ENCODE measurements around the gene CCND3. TPM values are rescaled to one million over a fixed set of nuclear protein-coding genes. Genes with fewer than 3 reads are reported as not detected.
"Not testable (repeated sequence)": the region's sequence is repeated elsewhere in the genome, so short reads cannot be mapped to it uniquely, and the experiment has no call there.

Gene CCND3
- total RNA-seq, 1 donor from 2014 or later: 14.7 TPM

GRCh38 chr6:41954668-41955067 lies 13.1 kb upstream of the CCND3 start:
- no peak for DNase-seq (ENCODE audit: low spot score)
- no peak for ATAC-seq

GRCh38 chr6:41947581-41948220 lies 6.1 kb upstream of the CCND3 start:
- ATAC-seq: no peak

GRCh38 chr6:41943456-41943855 lies 1.8 kb upstream of the CCND3 start:
- no peak for DNase-seq (ENCODE audit: low spot score)

More at GRCh38 chr6:41947581-41948220, 6.1 kb upstream of the CCND3 start:
- no peak for DNase-seq (ENCODE audit: low spot score)

GRCh38 chr6:41942882-41943281 lies 1.3 kb upstream of the CCND3 start:
- not testable (repeated sequence) for ATAC-seq; DNase-seq (ENCODE audit: low spot score)

More at GRCh38 chr6:41943456-41943855, 1.8 kb upstream of the CCND3 start:
- ATAC-seq: no peak

- ATAC-seq (no peak), DNase-seq (ENCODE audit: low spot score) (no peak)
Measured at GRCh38 chr6:41942067-41942851, 651 bp upstream of the CCND3 start.

GRCh38 chr6:41940759-41941279 lies 789 bp downstream of the CCND3 start:
- peak; percentile 65 for DNase-seq (ENCODE audit: low spot score)

GRCh38 chr6:41939848-41940758 lies 1.5 kb downstream of the CCND3 start:
- ATAC-seq (no peak), DNase-seq (ENCODE audit: low spot score) (no peak)

More at GRCh38 chr6:41940759-41941279, 789 bp downstream of the CCND3 start:
- peak; percentile 10 for ATAC-seq

GRCh38 chr6:41939176-41939847 lies 2.3 kb downstream of the CCND3 start:
- DNase-seq (ENCODE audit: low spot score): peak; percentile 56
- ATAC-seq: no peak

GRCh38 chr6:41938590-41939175 lies 2.9 kb downstream of the CCND3 start:
- no peak for ATAC-seq
- no peak for DNase-seq (ENCODE audit: low spot score)

- DNase-seq (ENCODE audit: low spot score) (no peak), ATAC-seq (no peak)
Measured at GRCh38 chr6:41937861-41938574, 3.6 kb downstream of the CCND3 start.

GRCh38 chr6:41937472-41937860 lies 4.1 kb downstream of the CCND3 start:
- DNase-seq (ENCODE audit: low spot score): no peak
- ATAC-seq: no peak

- DNase-seq (ENCODE audit: low spot score) (peak; percentile 82), ATAC-seq (peak; percentile 94)
Measured at GRCh38 chr6:41936073-41936837, 5.4 kb downstream of the CCND3 start.

- ATAC-seq (no peak), DNase-seq (ENCODE audit: low spot score) (no peak)
Measured at GRCh38 chr6:41935685-41936072, 5.9 kb downstream of the CCND3 start.

GRCh38 chr6:41935193-41935574 lies 6.4 kb downstream of the CCND3 start:
- ATAC-seq: no peak

GRCh38 chr6:41934278-41935192 lies 7.1 kb downstream of the CCND3 start:
- ATAC-seq: no peak
- DNase-seq (ENCODE audit: low spot score): no peak

More at GRCh38 chr6:41935193-41935574, 6.4 kb downstream of the CCND3 start:
- no peak for DNase-seq (ENCODE audit: low spot score)

GRCh38 chr6:41932378-41932777 lies 9.2 kb downstream of the CCND3 start:
- DNase-seq (ENCODE audit: low spot score) (no peak), ATAC-seq (no peak)

GRCh38 chr6:41931792-41932191 lies 9.8 kb downstream of the CCND3 start:
- DNase-seq (ENCODE audit: low spot score) (no peak), ATAC-seq (no peak)

GRCh38 chr6:41929924-41930323 lies 11.7 kb downstream of the CCND3 start:
- ATAC-seq: no peak
- DNase-seq (ENCODE audit: low spot score): no peak

All from left lobe of liver (tissue), 2 donors.